Measurements from ENCODE around the gene LTBP3. TPM values are rescaled to one million over a fixed set of nuclear protein-coding genes. Genes with fewer than 3 reads are reported as not detected.

Gene LTBP3
- total and polyA plus RNA-seq, 2 of the 13 experiments (the other 11 are each of a cell fraction or from before 2014, with no cell fraction given), result 12.2 to 68.1 TPM

DNA sequence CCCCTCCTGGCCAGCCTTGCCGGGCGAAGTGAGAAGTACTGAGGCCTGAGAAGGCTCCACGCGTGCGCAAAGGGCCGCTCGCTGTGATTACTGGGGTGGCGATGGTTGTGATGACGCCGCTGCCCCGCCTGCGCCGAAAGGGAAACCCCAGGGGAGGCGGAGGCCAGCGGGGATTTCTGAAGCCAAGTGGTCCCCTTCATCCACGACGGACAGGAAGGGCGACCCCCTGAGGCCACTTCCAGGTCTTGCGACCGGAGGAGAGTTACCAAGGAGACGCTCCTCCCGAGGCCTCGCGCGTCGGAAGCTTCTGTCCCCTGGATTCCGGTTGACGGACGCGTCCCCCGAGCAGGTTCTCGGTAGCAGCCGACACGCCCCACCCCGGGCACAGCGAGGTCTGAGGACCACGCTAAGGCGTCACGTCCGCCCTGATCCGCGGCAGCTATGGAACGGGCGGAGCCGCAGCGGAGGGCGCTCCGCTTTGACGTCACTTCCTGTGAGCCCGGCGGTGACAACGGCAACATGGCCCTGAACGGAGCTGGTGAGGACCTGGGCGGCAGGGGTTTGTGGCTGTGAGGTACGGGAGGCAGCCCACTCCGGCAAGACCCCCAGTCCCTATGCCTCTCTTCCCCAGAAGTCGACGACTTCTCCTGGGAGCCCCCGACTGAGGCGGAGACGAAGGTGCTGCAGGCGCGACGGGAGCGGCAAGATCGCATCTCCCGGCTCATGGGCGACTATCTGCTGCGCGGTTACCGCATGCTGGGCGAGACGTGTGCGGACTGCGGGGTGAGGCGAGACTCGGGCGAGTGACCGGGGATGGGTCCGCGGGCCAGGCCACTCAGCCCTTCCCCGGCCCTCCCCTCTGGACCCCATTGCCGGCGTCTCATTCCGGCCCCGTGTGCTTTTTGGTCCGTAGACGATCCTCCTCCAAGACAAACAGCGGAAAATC, 12.1 kb upstream of the LTBP3 start, which contains the start of gene ZNRD2 (continued):
- TF ChIP-seq RELA (CRISPR knock-in tag; IDR thresholded peaks at IDR 0.05) (peak; percentile 82; the same call in 1 of the 2 replicates), FOXA3 (CRISPR knock-in tag; IDR thresholded peaks at IDR 0.05) (peak; percentile 73), IRX3 (CRISPR knock-in tag; IDR thresholded peaks at IDR 0.05; ENCODE audit: borderline replicate concordance, low read depth) (no peak), ZNF24 (IDR thresholded peaks at IDR 0.05) (no peak), TP53 (CRISPR knock-in tag; conservative IDR thresholded peaks at IDR 0.05) (0 out of 2 replicates have a peak, but pooled peaks have one; percentile 34), RNF2 (conservative IDR thresholded peaks at IDR 0.05; ENCODE audit: low read depth) (0 out of 2 replicates have a peak, but pooled peaks have one; percentile 52), SUZ12 (IDR thresholded peaks at IDR 0.05; ENCODE audit: low read depth, low read length) (no peak), BCL6 (CRISPR knock-in tag; IDR thresholded peaks at IDR 0.05) (peak; percentile 34; the same call in 1 of the 2 replicates), CBFB (CRISPR knock-in tag; IDR thresholded peaks at IDR 0.05) (no peak; the same call in none of the 2 replicates), CBX1 (IDR thresholded peaks at IDR 0.05; ENCODE audit: low read depth) (peak; percentile 31), POLR2A (IDR thresholded peaks at IDR 0.05; ENCODE audit: insufficient read depth in 1 of 2, low read depth in 2 of 2, low read length in 2 of 2) (peak in 1 of 2 experiments; percentile 52; a peak in 1 of 4 replicates), ZNF768 (CRISPR knock-in tag; IDR thresholded peaks at IDR 0.05) (peak; percentile 74; the same call in 1 of the 2 replicates), FIP1L1 (IDR thresholded peaks at IDR 0.05; ENCODE audit: borderline replicate concordance, insufficient read depth, low read depth, low read length) (no peak), ZNF782 (CRISPR knock-in tag; IDR thresholded peaks at IDR 0.05; ENCODE audit: borderline replicate concordance) (peak; percentile 89; the same call in 1 of the 2 replicates), ZNF230 (CRISPR knock-in tag; IDR thresholded peaks at IDR 0.05) (peak; percentile 79; the same call in 1 of the 2 replicates), NFIB (CRISPR knock-in tag; IDR thresholded peaks at IDR 0.05; ENCODE audit: borderline replicate concordance) (no peak), FOXJ3 (CRISPR knock-in tag; IDR thresholded peaks at IDR 0.05; ENCODE audit: borderline replicate concordance) (no peak; the same call in 1 of the 2 replicates), NR2F1 (CRISPR knock-in tag; IDR thresholded peaks at IDR 0.05) (no peak), ZIK1 (CRISPR knock-in tag; IDR thresholded peaks at IDR 0.05; ENCODE audit: borderline replicate concordance, low read depth) (0 out of 2 replicates have a peak, but pooled peaks have one; percentile 52), KDM2A (CRISPR knock-in tag; IDR thresholded peaks at IDR 0.05; ENCODE audit: borderline replicate concordance, low read depth) (peak; percentile 97), ZNF136 (CRISPR knock-in tag; IDR thresholded peaks at IDR 0.05; ENCODE audit: low read depth) (peak; percentile 52; the same call in 1 of the 2 replicates)
- TF ChIP-seq, protein P1, sequence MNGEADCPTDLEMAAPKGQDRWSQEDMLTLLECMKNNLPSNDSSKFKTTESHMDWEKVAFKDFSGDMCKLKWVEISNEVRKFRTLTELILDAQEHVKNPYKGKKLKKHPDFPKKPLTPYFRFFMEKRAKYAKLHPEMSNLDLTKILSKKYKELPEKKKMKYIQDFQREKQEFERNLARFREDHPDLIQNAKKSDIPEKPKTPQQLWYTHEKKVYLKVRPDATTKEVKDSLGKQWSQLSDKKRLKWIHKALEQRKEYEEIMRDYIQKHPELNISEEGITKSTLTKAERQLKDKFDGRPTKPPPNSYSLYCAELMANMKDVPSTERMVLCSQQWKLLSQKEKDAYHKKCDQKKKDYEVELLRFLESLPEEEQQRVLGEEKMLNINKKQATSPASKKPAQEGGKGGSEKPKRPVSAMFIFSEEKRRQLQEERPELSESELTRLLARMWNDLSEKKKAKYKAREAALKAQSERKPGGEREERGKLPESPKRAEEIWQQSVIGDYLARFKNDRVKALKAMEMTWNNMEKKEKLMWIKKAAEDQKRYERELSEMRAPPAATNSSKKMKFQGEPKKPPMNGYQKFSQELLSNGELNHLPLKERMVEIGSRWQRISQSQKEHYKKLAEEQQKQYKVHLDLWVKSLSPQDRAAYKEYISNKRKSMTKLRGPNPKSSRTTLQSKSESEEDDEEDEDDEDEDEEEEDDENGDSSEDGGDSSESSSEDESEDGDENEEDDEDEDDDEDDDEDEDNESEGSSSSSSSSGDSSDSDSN (CRISPR knock-in tag; IDR thresholded peaks at IDR 0.05), result peak; percentile 95
- TF ChIP-seq, protein P2, sequence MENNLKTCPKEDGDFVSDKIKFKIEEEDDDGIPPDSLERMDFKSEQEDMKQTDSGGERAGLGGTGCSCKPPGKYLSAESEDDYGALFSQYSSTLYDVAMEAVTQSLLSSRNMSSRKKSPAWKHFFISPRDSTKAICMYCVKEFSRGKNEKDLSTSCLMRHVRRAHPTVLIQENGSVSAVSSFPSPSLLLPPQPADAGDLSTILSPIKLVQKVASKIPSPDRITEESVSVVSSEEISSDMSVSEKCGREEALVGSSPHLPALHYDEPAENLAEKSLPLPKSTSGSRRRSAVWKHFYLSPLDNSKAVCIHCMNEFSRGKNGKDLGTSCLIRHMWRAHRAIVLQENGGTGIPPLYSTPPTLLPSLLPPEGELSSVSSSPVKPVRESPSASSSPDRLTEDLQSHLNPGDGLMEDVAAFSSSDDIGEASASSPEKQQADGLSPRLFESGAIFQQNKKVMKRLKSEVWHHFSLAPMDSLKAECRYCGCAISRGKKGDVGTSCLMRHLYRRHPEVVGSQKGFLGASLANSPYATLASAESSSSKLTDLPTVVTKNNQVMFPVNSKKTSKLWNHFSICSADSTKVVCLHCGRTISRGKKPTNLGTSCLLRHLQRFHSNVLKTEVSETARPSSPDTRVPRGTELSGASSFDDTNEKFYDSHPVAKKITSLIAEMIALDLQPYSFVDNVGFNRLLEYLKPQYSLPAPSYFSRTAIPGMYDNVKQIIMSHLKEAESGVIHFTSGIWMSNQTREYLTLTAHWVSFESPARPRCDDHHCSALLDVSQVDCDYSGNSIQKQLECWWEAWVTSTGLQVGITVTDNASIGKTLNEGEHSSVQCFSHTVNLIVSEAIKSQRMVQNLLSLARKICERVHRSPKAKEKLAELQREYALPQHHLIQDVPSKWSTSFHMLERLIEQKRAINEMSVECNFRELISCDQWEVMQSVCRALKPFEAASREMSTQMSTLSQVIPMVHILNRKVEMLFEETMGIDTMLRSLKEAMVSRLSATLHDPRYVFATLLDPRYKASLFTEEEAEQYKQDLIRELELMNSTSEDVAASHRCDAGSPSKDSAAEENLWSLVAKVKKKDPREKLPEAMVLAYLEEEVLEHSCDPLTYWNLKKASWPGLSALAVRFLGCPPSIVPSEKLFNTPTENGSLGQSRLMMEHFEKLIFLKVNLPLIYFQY (CRISPR knock-in tag; IDR thresholded peaks at IDR 0.05; ENCODE audit: borderline replicate concordance), result no peak
